GM19452 (cell line): ENCODE measurements around the gene DPH5.
"Not testable (repeated sequence)": the region's sequence is repeated elsewhere in the genome, so short reads cannot be mapped to it uniquely, and the experiment has no call there.

Experiments used
- ATAC-seq: cut with Tn5 transposase; IDR thresholded peaks from one replicate; pipeline ENCODE4 v1.9.1; 2021; ENCODE audit not compliant: unreplicated experiment

The DPH5 gene

GRCh38 chr1:101032129-101032528 is 6.5 kb upstream of the DPH5 start:
- not testable (repeated sequence) for ATAC-seq

- no peak for ATAC-seq
Measured at GRCh38 chr1:101030881-101031280, 5.3 kb upstream of the DPH5 start.

GRCh38 chr1:101029184-101029583 is 3.6 kb upstream of the DPH5 start:
- ATAC-seq: no peak

GRCh38 chr1:101028466-101028865 is 2.9 kb upstream of the DPH5 start:
- ATAC-seq: no peak

- ATAC-seq: no peak
Measured at GRCh38 chr1:101027194-101027772, 1.7 kb upstream of the DPH5 start.

GRCh38 chr1:101026430-101026788 is 825 bp upstream of the DPH5 start:
- ATAC-seq: no peak

GRCh38 chr1:101025283-101025656 is 314 bp downstream of the DPH5 start:
- ATAC-seq: peak; percentile 24

GRCh38 chr1:101022294-101022693 is 3.3 kb downstream of the DPH5 start:
- no peak for ATAC-seq

GRCh38 chr1:101017448-101017847 is 8.1 kb downstream of the DPH5 start:
- ATAC-seq: no peak

GRCh38 chr1:101013776-101014175 is 11.8 kb downstream of the DPH5 start:
- no peak for ATAC-seq

GRCh38 chr1:101008229-101008834 is 17.3 kb downstream of the DPH5 start:
- no peak for ATAC-seq

GRCh38 chr1:101006553-101006952 is 19.0 kb downstream of the DPH5 start:
- no peak for ATAC-seq

- no peak for ATAC-seq
Measured at GRCh38 chr1:101005871-101006270, 19.7 kb downstream of the DPH5 start.

GRCh38 chr1:101005183-101005582 is 20.4 kb downstream of the DPH5 start:
- ATAC-seq: no peak

- ATAC-seq: no peak
Measured at GRCh38 chr1:101004670-101005069, 20.9 kb downstream of the DPH5 start.

GRCh38 chr1:101004061-101004460 is 21.5 kb downstream of the DPH5 start:
- no peak for ATAC-seq

GRCh38 chr1:101003012-101003650 is 22.5 kb downstream of the DPH5 start:
- no peak for ATAC-seq

GRCh38 chr1:101002551-101002950 is 23.0 kb downstream of the DPH5 start:
- ATAC-seq: peak; percentile 60

GRCh38 chr1:101000131-101000873 is 25.3 kb downstream of the DPH5 start:
- no peak for ATAC-seq

- no peak for ATAC-seq
Measured at GRCh38 chr1:100998426-100998825, 27.2 kb downstream of the DPH5 start.

GRCh38 chr1:100995198-100995988 is 30.2 kb downstream of the DPH5 start:
- no peak for ATAC-seq
